GM21447 (cell line): ENCODE measurements around the gene SIGLEC8.
"Not testable (repeated sequence)": the region's sequence is repeated elsewhere in the genome, so short reads cannot be mapped to it uniquely, and the experiment has no call there.

Experiments
- ATAC-seq: cut with Tn5 transposase; IDR thresholded peaks from one replicate; pipeline ENCODE4 v1.9.1; 2021; ENCODE audit not compliant: unreplicated experiment

SIGLEC8 gene

GRCh38 chr19:51473009-51473707 lies 14.9 kb upstream of the SIGLEC8 start:
- ATAC-seq = no peak

- ATAC-seq = no peak
Measured at GRCh38 chr19:51472607-51473006, 14.4 kb upstream of the SIGLEC8 start.

DNA sequence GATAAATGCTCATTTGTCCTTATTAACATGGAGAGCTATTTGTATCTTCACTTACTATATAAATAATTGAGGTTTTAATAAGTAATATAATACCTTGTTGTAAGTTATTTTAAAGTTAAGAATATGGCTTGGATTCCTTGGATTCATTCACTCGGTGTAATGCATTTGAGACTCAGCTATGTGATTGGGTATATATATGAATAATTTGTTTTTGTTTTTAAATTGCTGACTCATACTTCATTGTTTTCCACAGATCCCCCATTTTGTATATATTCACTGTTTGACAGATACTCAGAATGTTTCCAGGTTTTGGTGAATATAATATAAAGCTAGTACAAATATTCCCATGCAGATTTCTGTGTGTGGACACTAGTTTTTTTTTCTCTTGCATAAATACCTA lies 13.3 kb upstream of the SIGLEC8 start:
- no peak for ATAC-seq

GRCh38 chr19:51470966-51471365 lies 12.7 kb upstream of the SIGLEC8 start:
- ATAC-seq = no peak

- no peak for ATAC-seq
Measured at GRCh38 chr19:51469629-51470028, 11.4 kb upstream of the SIGLEC8 start.

- ATAC-seq = no peak
Measured at GRCh38 chr19:51469162-51469561, 10.9 kb upstream of the SIGLEC8 start.

DNA sequence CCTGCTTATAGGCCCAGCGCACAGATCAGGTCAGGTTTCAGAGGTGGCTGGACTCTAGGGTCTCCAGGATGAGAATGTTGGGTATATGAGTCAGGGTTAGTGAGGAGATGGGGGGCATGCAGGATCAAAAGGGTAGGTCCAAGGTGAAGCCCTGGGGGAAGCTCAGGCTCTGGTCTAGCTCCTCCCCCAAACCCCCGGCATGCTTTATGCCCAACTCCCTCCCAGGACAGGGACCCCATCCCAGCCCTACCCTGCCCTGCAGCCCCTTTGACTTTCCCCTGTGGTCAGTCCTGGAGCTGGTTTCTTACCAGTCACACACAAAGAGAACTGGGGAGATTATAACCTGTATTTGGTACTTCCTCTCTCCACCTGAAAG lies 10.3 kb upstream of the SIGLEC8 start:
- ATAC-seq = no peak

GRCh38 chr19:51467864-51468544 lies 9.8 kb upstream of the SIGLEC8 start:
- no peak for ATAC-seq

DNA sequence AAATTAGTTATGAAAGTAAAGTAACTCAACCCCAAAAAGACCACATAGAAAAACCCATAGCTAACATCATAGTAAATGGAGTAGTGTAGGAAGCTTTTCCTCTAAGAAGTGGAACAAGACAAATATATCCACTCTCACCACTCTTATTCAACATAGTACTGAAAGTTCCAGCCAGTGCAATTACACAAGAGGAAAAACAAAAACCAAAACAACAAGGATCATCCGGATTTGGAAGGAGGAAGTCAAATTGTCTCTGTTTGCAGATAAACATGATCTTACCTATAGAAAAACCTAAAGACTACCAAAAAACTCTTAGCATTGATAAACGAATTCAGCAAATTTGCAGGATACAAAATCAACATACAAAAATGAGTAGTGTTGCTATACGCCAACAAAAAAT lies 8.5 kb upstream of the SIGLEC8 start:
- no peak for ATAC-seq

- not testable (repeated sequence) for ATAC-seq
Measured at GRCh38 chr19:51463976-51464581, 5.8 kb upstream of the SIGLEC8 start.

GRCh38 chr19:51462681-51463080 lies 4.4 kb upstream of the SIGLEC8 start:
- ATAC-seq = no peak

DNA sequence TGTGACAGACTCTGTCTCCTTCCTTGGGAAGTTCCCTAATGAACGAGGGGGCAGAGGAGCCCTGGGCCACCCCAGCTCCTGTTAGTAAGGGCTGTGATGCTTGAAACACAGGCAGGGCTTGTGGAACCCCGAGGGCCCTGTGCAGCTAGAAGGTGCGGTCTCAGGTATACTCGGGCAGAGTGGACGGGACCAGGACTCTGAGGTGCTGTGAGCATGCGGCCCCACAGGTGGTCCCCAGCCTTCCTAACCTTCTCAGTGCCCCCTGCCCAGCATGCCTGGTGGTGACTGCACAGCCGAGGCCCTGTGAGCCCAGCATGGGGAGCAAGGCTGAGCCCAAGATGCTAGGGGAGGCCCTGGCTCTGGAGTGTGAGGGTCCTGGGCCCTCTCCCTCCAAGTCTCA lies 4.0 kb upstream of the SIGLEC8 start:
- ATAC-seq = no peak

DNA sequence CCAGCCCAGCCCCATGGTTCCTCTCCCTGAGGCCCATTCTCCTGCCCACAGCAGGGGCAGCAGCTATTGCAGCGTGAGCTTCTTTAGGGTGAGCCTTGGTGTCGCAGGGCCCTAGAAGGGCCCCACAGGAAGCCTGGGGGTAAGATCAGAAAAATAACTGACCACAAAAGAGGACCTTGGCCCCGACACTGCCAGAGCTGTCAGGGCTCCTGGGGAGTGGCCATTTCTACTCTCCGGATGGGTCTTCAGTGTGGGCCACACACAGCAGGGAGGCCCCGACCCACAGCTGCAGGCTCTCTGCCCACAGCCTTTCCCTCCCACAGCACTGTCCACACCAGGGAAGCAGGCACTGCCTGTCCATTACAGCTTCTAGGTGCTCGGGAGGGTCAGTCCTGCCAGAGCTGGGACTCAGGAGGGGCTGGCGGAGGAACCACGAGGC lies 3.5 kb upstream of the SIGLEC8 start:
- ATAC-seq = no peak

- ATAC-seq = no peak
Measured at GRCh38 chr19:51460164-51460992, 2.1 kb upstream of the SIGLEC8 start.

GRCh38 chr19:51458899-51459505 lies 748 bp upstream of the SIGLEC8 start:
- ATAC-seq = no peak

DNA sequence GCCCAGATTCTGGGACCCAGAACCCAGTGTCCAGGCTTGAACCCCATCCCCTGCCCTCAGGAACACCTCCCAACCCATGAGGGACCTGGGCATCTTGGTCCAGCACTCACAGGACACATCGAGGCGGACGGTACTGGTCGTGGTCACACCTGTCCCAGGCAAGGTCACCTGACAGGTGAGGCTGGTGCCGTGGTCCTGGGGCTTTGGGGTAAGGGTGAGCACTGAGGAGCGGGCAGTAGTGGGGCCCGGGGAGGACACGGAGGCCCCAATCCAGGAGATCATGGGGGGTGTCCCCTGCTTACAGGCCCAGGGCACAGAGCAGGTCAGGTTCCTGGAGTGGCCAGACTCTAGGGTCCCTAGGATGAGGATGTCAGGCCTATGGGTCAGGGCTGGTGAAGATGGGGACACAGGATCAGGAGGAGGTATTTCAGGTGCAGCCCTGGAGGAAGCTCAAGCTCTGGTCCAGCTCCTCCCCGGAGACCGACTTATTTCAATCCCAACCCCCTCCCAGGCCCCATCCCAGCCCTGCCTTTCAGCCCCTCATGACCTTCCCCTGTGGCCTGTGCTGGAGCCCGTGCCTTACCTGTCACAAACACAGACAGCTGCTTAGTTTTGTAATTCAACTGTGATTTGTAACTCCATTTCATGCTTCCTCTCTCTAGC lies 772 bp downstream of the SIGLEC8 start:
- no peak for ATAC-seq

DNA sequence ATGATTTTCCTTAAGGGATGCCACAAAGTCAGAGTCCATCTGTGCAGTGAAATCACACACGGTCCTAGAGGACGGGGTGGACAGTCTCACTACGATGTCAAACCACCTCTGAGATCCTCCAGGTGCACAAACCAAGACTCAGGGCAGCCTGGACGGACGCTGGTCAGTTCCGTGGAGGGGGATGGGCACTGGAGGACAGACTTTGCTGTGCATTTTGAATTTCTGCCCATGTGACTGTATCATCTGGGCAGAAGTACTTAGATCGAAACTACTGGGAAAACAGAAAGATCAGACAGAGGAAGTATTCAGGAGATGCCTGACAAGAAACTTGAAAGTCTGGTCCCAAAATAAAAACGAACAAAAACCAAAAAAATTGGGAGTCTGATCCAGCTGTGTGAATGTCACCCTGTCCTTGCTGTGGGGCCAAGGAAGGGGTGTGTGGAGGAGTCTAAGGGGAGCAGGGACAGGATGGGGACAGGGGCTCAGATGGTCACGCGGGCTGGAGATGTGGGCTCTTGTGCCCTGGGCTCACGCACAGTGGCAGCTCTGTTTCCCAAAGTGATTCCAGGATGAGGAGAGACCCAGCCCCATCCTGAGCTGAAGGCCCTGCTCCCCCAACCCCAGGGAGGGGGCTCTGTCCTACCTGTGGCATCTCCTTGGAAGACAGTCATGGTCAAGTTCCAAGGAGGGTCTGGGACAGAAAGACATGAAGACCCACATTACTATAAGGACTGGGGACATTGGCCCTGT lies 1.5 kb downstream of the SIGLEC8 start:
- ATAC-seq = no peak

DNA sequence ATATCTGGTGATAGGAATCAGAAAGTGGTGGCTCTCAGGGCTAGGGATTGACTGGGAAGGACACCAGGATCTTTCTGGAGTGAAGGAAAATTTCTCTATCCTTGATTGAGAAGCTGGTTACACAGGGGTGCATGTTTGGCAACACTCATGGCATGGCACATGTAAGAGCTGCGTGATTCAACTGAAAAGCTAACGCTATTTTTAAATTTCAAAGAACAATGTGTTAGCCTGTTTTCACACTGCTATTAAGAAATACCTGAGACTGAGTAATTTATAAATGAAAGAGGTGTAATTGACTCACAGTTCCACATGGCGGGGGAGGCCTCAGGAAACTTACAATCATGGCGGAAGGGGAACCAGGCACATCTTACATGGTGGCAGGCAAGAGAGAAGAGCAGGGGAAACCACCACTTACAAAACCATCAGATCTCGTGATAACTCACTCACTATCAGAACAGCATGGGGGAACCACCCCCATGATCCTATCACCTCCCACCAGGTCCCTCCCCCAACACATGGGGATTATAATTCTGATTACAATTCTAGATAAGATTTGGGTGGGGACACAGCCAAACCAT lies 7.4 kb downstream of the SIGLEC8 start:
- ATAC-seq = no peak

DNA sequence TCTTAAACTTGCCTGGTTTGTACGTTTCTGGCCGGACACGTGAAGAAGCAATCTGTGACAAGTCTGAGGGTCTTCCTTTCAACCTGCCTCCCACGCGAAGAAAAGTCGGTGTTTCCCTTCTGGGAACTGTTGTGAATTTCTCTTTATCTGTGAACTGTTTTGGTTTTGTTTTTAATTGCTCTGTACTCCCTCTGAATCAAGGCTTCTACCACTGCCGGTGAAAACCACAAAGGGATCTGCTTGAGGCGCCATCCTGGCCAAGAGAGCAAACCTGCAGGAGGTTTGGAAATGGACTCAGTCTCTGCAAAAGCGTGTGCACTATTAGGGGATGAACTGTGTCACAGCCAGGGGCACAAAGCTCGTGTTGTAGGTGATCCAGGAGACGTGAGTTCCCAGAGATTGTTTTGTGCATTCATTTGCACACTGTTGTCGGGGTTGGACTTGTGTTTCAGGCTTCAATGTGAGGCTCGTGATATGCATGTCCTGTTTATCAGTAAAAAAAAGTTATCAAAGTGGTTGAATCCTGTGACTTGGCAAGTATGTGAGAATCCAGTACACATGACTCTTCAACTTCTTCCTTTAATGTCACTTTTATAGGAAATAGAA lies 9.7 kb downstream of the SIGLEC8 start:
- no peak for ATAC-seq
